HL-60/S4 treated with retinoic acid at 250 ng/mL for 4 days and 3 days (cell line): ENCODE results near the gene RPP25L.

Experiments used
- in situ Hi-C: fragments of 300-500 bp; cut with MboI; formaldehyde crosslinking; loops from 2 replicates; pipeline ENCODE4 v1.7.0; 2022; ENCODE audit warnings: low sequenced_read_pairs

Gene RPP25L

DNA sequence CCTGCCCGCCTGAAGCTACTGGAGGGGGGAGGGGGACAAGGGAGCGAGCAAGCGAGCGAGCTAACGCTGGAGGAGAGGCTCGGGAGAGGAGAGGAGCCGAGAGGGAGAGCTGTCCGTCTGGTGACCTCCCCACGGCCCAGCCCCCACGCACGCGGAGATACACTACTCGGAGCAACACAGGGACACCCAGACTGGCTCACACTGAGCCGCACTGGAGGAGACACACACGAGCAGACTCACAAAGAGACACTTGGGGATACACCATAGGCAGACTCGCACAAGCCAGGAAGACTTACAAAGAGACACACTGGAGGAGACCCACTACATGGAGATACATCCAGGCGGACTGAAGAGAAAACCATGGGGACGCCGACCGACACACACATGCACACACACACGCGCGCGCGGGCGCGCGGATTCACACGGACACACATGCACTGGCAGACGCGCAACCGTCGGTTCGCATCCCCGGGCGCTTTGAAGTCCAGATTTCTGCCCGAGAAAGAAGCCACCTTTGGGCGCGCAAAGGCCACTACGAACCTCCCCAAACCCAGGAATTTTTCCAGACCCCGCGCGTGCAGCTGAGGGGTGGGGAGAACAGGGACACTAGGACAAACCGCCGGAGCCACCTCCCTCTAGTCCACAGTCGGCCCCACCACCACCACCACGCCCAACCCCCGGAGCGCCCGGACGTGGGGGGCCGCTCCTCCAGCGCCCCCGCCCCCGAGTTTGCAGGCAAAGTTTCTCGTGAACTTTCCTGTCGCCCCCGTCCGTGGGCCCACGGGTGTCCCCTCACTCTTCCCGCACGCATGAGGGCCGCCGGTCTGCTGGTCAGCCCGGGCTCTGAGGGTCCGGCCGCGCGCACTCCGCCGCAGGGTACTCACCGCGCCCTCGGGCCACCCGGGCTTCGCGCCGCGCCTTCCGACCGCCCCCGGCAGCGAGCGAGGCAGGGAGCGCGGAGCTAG, 22.9 kb downstream of the RPP25L start:
- in situ Hi-C loops: loop anchor here (25.0 kb wide), 1 partner anchor 152 kb away; no protein-coding TSS in a partner anchor

DNA sequence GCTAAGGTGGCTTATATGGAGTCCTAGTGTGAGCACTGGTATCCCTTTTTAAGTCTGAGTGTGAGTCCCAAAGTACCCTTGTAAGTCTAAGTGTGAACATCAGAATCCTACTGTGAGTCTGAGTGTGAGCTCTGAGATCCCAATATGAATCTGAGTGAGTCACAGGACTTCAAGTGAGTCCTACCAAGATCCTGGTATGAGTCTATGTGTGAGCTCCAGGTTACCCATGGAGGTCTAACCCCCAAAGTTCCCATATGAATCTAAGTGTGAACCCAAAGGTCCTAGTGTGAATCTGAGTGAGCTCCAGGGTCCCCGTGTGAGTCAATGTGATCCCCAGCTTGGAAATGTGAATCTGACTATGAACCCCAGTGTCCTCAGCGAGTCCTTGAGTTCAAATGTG, 24.6 kb downstream of the RPP25L start:
- in situ Hi-C loops: loop anchor here (25.0 kb wide), 1 partner anchor 150 kb away; no protein-coding TSS in a partner anchor

DNA sequence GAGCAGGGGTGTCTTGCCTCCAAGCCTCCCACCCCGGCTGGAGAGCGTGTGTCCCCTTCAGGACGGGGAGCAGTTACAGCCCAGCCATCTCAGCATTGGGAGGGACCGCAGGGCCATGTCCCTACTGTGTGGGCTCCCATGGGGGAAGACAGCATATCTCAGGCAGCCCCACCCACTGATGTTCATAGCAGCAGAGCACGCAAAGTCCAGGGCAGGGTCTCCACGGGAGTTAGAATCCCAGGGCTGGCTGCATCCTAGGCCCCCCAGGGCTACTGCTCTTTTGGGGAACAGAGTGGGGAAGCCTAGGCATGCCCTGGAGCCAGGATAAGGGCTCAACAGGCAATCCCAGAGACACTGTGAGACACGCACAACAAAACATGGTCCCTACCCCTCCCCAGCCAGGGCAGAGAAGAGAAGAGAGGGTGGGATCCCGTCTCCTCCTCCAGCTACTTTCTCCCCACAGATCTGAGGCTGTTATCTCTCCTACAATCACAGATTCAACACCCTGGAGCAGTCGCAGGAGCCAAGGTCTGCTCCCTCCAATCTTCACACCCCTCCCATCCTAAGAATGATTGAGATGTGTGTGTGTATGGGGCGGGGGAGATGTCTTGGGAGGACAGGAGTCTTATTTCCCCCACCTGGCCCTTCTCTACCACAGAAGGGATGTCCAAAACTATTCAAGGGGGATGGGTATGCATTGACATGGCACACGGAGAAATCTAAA, 25.8 kb downstream of the RPP25L start:
- in situ Hi-C loops: loop anchor here (25.0 kb wide), 1 partner anchor 149 kb away; no protein-coding TSS in a partner anchor

DNA sequence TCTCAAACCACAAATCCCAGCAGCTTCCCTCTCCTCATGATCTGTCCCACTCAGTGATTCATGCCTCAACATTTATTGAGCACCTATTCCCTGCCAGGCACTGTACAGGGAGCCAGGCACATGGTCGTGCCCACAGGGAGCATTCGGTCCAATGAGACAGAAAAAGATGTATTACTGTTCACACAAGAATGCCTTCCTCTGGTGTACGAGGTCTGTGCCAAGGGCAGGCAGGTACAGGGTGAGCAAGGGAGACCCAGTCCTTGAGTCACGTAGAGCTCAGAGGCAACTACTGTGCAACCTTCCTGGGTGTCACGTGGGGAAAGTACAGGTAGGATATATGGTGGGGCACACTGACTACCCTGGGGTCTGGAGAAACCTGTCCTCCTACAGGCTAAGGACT, 26.9 kb downstream of the RPP25L start:
- in situ Hi-C loops: loop anchor here (25.0 kb wide), 1 partner anchor 148 kb away; no protein-coding TSS in a partner anchor

DNA sequence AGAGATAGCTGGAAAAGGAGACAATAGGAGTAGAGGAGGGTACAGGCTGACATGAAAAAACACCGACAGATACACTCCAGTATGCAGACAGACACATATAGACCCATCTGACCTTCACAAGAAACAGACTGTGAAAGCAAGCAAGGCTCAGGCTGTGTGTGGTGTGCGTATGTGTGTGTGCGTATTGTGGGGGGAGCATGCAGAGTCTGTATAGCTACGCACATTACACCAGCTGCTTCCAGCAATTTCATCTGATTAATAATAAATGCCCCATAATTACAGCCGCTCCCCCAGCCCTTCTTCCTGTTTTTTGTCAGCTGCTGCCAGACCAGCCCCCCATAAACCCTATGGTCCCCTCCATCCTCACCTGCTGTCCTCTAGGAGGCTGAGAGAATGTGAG, 29.1 kb downstream of the RPP25L start:
- in situ Hi-C loops: loop anchor here (25.0 kb wide), 1 partner anchor 145 kb away; no protein-coding TSS in a partner anchor

DNA sequence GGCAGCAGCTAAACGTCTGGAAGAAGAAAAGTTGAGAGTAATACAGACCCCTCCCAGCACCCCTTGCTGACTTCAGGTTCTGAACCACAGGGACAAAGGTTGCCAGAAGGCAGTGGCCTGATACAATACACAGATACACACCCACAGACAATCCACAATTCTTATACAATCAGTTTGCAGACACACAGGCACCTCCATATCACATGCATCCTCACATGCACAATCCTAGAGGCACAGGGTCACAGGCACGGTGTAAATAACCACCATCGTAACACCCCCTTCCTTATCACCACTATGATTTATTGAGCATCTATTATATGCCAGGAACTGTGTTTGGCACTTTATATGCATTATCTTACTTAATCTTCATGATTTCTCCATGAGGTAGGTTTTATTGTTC, 30.6 kb downstream of the RPP25L start:
- in situ Hi-C loops: loop anchor here (25.0 kb wide), 1 partner anchor 144 kb away; no protein-coding TSS in a partner anchor

DNA sequence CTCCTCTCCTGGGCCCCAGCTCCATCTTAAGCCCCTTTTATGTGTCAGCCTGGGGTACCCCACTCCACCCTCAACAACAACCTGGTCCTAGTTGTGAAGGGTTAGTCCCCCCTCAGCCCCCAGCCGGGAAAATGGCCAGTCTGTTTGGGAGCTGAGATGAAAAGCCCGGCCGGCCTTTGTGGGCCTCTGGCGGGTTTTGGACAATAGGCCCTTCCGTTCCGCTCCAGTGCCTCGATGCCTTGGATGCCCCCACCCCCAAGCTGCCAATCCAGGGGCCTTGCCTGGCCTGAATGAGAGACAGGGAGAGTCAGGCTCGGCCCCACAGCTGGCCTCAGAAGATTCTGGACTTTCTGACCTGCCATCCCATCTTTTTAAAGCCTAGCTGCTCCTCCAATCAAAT, 31.5 kb downstream of the RPP25L start:
- in situ Hi-C loops: loop anchor here (25.0 kb wide), 1 partner anchor 143 kb away; no protein-coding TSS in a partner anchor

DNA sequence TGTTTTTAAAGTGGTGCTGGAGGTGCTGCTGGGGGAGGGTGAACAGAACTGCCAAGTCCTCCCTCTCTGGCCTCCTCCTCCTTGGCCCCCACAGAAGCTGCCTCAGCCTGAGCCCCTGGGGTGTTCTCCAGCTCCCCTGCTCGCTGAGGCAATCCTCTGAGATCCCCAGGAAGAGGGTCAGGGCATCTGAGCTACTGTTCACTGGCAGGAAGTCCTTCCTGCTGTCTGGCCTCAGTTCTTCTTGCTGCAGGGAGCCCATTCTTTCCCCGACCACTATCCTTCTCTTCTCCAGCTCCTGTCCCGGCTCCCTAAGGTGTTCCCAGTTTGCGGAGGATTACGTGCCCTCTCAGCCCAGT, 32.1 kb downstream of the RPP25L start:
- in situ Hi-C loops: loop anchor here (25.0 kb wide), 1 partner anchor 142 kb away; no protein-coding TSS in a partner anchor

DNA sequence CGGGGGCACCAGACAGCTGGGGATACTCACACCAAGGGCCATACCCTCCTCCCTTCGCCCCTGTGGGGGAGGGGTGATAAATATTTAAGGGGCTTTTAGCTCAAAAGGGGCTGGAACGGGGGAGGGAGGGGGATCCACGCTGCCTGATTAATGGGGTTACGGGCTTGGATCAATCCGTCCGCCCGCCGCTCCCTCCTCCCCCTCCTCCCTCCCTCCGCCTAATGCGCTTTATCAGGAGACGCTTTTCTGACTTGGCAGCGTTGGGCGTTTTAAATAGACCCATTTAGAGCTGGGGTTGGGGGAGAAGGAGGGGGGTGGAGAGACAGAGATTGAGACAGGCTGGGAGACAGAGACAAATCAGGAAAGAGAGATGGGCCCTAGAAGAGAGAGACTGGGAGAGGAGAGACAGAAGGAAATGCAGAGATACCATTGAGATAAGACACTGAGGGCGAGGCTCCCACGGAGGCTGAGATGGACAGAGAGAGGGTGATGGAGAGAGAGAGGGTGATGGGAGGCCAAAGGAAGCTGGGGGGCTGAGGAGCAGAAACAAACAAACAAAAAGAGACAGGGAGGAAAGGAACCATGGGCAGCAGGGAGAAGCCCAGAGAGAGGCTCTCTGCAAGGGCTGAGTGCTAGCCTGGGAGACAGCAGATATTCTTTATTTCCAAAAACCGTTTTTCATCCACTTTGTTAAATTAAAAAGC, 32.6 kb downstream of the RPP25L start:
- in situ Hi-C loops: loop anchor here (25.0 kb wide), 1 partner anchor 142 kb away; no protein-coding TSS in a partner anchor

DNA sequence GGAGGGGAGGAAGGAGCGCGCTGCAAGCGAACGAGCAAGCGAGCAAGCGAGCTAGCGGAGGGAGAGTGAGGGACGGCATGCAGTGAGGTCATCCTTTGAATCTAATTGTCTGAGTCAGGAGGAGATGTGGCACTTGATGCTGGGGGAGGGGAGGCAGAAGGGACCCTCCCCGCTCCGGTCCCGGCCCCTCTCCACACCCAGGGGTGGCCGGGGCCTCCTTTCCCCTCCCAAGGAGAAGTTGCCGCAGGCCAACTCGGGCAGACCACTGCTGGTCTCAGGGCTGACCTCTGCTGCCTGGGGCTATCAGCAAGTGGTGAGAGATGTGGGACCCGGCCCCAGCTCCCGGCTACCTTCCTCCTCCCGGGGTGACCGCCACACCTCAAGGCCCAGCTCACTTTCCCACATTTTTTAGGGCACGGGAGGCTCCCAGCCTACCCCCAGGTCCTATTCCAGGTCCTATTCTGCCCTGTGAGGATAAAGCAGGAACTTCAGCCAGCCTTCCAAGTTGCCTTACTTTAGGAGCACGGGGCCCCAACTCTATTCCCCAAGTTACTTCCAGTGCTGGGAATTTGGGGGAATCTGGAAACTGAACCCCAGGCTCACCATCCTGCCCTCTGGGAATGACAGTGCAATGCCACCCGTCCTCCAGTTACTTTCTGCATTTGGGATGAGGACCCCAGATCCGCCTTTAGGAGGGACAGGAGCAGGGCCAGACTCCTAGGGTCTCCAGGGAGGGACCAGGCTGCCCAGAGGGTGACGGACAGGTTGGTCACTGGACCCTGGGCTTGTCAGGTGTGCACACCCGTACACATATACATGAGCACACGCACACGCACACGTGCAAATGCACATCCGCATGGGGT, 33.4 kb downstream of the RPP25L start:
- in situ Hi-C loops: loop anchor here (25.0 kb wide), 1 partner anchor 141 kb away; no protein-coding TSS in a partner anchor

DNA sequence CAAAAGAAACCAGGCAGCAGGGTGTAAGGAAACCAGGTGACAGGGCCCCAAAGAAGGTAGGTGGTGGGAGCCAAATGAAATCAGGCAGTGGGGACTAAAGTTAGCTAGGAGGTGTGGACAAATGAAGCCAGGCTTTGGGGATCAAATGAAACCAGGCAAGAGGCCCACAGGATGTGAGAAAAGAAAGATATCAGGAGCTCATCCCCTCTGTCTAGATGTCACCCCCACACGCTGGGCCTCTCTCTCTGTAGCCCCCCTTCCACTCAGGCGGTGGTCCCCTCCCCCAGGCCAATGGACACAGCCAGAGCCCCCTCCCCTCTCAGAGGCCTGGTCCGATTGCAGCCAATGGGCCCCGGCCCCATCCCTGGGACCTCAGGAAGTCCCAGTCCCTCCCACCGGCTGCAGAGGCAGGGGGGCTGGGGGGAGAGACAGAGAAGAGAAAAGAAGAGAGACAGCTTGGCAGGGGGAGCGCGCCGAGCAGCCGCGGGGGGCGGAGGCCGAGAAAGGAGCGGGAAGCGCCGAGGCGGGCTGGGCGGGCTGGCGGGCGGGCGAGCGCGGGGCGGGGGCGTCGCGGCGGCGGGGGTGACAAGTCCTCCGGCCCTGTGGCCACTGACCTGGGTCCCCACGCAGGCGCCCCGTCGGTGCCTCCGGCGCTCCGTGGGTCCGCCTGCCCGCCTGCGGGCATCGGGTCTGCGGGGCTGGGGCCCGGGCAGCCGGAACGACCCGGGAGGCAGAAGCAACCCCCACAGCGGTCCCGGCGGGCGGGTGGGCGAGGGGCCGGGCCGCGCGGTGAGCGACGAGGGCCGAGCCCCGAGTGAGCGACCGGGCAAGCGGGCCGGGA, 34.3 kb downstream of the RPP25L start:
- in situ Hi-C loops: loop anchor here (25.0 kb wide), 1 partner anchor 140 kb away; no protein-coding TSS in a partner anchor

DNA sequence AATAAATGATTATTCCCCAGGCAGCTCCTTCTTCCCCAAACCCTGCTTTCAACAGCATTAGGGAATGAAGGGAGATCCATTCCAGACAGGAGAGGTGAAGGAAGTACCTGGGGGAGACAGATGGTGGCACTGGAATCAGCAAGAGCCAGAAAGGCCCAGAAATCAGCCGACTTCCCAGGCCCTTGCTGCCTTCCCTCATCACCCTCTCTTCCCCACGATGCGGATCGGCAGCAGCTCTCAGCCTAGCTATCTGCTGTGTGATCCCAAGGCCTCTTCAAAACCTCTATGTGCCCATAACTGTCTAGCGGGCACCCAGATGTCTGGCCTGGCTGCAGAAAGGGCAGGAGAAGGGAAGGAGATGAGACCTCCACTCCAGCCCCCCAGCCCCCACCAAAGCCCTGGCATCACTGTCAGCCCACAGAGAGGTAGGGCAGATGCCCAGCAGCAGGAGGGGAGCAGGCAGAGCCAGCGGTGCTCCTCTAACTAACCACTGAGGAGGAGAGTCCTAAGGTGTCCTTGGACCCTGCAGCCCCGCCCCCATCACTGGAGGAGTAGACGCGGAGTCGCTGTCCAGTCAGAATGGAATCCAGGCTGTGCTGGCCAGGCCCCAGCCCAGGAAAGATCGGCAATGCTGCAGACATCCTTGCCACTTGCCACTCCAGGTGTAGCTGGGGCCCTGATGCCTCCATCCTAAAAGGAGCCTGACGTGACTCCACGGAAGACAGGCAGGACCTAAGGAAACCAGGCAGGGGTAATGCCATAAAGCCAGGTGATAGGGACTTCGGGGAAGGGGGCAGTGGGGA, 35.1 kb downstream of the RPP25L start:
- in situ Hi-C loops: loop anchor here (25.0 kb wide), 1 partner anchor 139 kb away; no protein-coding TSS in a partner anchor

DNA sequence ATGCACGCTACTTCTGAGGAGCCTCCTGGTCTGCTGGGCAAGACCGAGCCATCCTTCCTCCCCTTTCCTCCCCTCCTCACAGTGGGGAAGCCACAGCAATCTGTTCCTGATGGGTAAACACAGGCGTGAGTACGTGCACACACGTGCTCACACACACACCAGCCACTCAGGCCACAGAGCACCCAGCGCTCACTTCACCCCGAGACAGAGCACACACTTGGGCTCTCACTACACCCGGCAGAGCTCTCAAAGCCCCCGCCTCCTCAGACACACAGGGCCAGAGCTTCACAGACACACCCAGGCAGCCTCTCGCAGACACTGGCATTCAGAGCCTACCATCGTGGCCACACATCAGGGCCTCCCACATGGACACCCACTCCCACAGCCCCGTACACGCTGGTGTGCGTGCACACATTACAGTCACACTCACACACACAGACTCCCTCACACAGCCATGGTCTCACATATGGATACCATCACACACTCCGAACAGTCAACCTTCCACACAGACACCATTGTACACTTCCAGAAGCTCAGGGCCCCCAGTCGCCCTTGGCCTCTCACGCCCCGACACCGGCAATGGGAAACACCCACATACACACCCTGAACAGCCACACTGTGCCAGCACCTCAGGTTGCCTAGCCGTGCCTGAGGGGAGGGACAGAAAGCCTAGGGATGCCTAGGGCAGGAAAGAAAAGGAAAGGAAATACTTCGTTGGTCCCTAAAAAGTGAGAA, 35.9 kb downstream of the RPP25L start:
- in situ Hi-C loops: loop anchor here (25.0 kb wide), 1 partner anchor 139 kb away; no protein-coding TSS in a partner anchor

DNA sequence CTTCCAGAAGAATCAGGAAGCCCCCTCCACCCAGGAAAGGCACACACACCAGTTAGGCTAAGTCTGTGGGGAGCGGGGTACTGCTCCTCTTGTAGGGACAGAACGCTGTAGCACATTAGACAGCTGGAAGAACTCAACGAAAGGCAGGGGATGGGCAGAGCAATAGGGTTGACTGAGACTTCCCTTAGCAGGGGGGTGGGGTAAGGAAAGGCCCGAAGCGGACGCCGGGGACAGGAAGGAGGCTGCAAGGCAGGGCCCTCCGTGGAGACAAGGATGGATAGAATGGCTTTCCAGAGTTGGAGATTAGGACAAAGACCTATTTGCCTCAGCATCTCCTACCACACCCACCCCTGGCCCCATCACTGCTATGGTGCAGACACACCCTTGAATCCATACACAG, 36.7 kb downstream of the RPP25L start:
- in situ Hi-C loops: loop anchor here (25.0 kb wide), 1 partner anchor 138 kb away; no protein-coding TSS in a partner anchor

DNA sequence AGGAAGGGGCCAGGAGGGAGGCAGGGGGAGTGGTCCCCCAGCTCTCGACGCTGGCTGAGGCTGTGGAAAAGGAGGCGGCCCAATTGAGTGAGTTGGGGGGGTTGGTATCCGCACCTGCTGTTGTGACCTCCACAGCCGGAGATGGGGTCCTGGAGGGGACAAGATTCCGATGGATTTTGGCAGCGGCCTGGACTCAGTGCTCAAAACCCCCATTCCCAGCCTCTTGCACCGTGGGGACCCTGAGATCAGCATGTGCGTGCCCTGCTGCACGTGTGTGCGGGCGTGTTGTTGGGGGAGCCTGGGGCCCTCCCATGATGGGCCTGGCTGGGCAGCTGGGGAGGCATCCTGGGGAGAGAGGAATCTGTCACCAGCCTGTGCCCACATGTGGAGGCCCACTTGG, 37.3 kb downstream of the RPP25L start:
- in situ Hi-C loops: no loop called here

DNA sequence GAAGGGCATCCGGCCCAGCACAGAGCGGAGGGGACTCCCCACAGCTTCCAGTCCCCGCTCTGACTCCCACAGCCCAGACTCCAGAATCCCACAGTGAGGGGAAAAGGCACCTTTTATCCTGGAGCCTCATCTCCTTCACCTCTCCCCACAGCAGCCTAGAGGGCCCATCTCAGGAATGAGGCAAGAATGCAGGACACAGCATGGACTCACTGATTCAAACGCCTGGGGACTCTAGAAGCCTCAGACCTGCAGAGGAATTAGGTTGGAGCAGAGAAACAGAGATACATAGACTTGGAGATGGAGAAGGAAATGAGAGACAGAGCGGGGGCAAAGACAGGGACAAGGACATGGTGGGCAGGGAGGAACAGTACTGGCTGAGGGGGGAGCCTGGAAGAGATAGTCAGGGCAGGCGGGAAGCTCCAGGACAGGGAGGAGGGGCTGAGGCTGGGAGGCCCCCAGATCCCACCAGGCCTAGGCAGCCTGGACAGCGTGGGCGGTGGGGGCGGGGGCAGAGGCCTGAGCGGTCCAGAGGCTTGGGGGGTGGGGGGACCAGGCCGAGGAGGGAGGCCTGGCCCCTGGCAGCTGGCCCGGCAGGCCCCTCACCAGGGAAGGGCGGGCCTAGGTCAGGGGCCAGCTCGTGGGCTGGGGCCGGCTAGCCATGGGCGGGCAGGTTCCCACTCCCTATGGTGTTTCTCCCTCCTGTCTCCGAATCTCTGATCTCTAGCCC, 38.1 kb downstream of the RPP25L start:
- in situ Hi-C loops: no loop called here
